ENCODE results near the gene PTPN2. TPM values are rescaled to one million over a fixed set of nuclear protein-coding genes. Genes with fewer than 3 reads are reported as not detected.

The PTPN2 gene
- total and polyA plus RNA-seq, 2 of the 4 experiments (the other 2 are of a cell fraction) = 13.2 to 30.6 TPM

- Histone ChIP-seq H2BK20ac (ENCODE audit: low read depth, low read length) (peak overlapping the region; percentile 52; the same call in 1 of the 2 replicates), H2BK120ac (ENCODE audit: low read depth, low read length) (peak overlapping the region; percentile 21; the same call in 1 of the 2 replicates), H3K79me1 (ENCODE audit: low read depth in 1 of 2, low read length in 2 of 2) (no peaks in the 10 kb centered on the region), H3K9ac (ENCODE audit: low read depth, low read length) (no peak overlapping the region), H2AK5ac (ENCODE audit: low read depth, low read length) (no peak overlapping the region), H2BK15ac (ENCODE audit: low read depth, low read length) (no peak overlapping the region), H2BK5ac (ENCODE audit: low read depth, low read length, poor library complexity, severe bottlenecking) (peak overlapping the region; percentile 73), H4K5ac (ENCODE audit: low read depth, low read length) (no peak overlapping the region), H3K27me3 (ENCODE audit: control insufficient read depth, insufficient read depth, low read length) (no peaks in the 10 kb centered on the region), H4K20me1 (ENCODE audit: insufficient read depth, low read length) (no peaks in the 10 kb centered on the region), H3K23ac (ENCODE audit: low read depth, low read length) (no peak overlapping the region), H3K9me3 (ENCODE audit: control insufficient read depth, insufficient read depth, low read length) (no peaks in the 10 kb centered on the region), H3K36me3 (ENCODE audit: control insufficient read depth, insufficient read depth, low read length) (no peaks in the 10 kb centered on the region), H3K56ac (ENCODE audit: extremely low read depth, insufficient read depth, low read length) (no peak overlapping the region), H3K4me3 (ENCODE audit: insufficient read depth, low read depth, low read length) (no peak overlapping the region), H3K18ac (ENCODE audit: low read depth, low read length) (no peak overlapping the region), H3K4me1 (ENCODE audit: control insufficient read depth, insufficient read depth, low read length) (peaks cover 3% of the 10 kb centered on the region; the same call in 1 of the 2 replicates), H2AFZ (replicated peaks; ENCODE audit: low read length, poor library complexity) (no peak overlapping the region), H3K9me1 (ENCODE audit: insufficient read depth, low read length) (no peaks in the 10 kb centered on the region), H3K27ac (ENCODE audit: insufficient read depth, low read length) (no peak overlapping the region), H3K4ac (ENCODE audit: low read depth, low read length) (no peak overlapping the region), H3K4me2 (ENCODE audit: low read depth, low read length) (no peak overlapping the region), H4K8ac (ENCODE audit: low read depth in 2 of 2, low read length in 2 of 2) (no peak overlapping the region), H4K91ac (ENCODE audit: insufficient read depth, low read depth, low read length) (no peak overlapping the region), H3K14ac (replicated peaks; ENCODE audit: low read depth, low read length) (no peak overlapping the region), H2AK9ac (replicated peaks; ENCODE audit: low read depth, low read length, poor library complexity) (no peak overlapping the region)
- ChIA-PET POLR2A (ENCODE audit: unreplicated experiment) (no interaction called here), CTCF (interaction anchor here (0.5 to 1.1 kb wide), 4 partner anchors 12 to 192 kb away, joined by 3 read pairs; no protein-coding TSS in a partner anchor)
- WGBS, 2 experiments (ENCODE audit: extremely low coverage in 2 of 2, insufficient read length in 1 of 2) = 0% methylated on average over 1 of the region's 5 CpGs; no CpG with 5 or more reads in 1 of the 2 experiments
- in situ Hi-C loops (cut with MboI; ENCODE audit: low sequenced_read_pairs) (loop anchor here (10.0 to 25.0 kb wide), 2 partner anchors 152 to 420 kb away; no protein-coding TSS in a partner anchor), dilution Hi-C loops (cut with HindIII; ENCODE audit: low sequenced_read_pairs, unreplicated experiment) (no loop called here), intact Hi-C loops (cut with micrococcal nuclease) (no loop called here)
- ATAC-seq (ENCODE audit: low read depth) (peak; percentile 76), DNase-seq (peak; percentile 87)
- TF ChIP-seq POLR2A (IDR thresholded peaks at IDR 0.05; ENCODE audit: low read depth, low read length) (no peak), RFX5 (IDR thresholded peaks at IDR 0.05; ENCODE audit: low read depth, low read length) (no peak), SMC3 (IDR thresholded peaks at IDR 0.05; ENCODE audit: low read depth, low read length) (no peak), USF2 (IDR thresholded peaks at IDR 0.05; ENCODE audit: low read depth, low read length) (no peak), CHD1 (IDR thresholded peaks at IDR 0.05; ENCODE audit: low read depth, low read length) (no peak), CEBPB (IDR thresholded peaks at IDR 0.05; ENCODE audit: low read depth, low read length) (peak; percentile 81), RCOR1 (IDR thresholded peaks at IDR 0.05; ENCODE audit: insufficient replicate concordance, low read length) (peak; percentile 38), MAZ (IDR thresholded peaks at IDR 0.05; ENCODE audit: borderline replicate concordance, low read depth, low read length) (no peak)
- TF ChIP-seq, protein P1, sequence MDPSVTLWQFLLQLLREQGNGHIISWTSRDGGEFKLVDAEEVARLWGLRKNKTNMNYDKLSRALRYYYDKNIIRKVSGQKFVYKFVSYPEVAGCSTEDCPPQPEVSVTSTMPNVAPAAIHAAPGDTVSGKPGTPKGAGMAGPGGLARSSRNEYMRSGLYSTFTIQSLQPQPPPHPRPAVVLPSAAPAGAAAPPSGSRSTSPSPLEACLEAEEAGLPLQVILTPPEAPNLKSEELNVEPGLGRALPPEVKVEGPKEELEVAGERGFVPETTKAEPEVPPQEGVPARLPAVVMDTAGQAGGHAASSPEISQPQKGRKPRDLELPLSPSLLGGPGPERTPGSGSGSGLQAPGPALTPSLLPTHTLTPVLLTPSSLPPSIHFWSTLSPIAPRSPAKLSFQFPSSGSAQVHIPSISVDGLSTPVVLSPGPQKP (IDR thresholded peaks at IDR 0.05; ENCODE audit: borderline replicate concordance, low read depth, low read length) = no peak
- BruUV-seq (replicated peaks) = no TSS peak
These were observed 141.6 kb downstream of the PTPN2 start for GRCh38 chr18:12742453-12742852.
